Esophagus squamous epithelium (tissue), 5 donors: ENCODE measurements around the gene SALL3. TPM values are rescaled to one million over a fixed set of nuclear protein-coding genes. Genes with fewer than 3 reads are reported as not detected.

Experiments
- DNase-seq: peaks from one replicate; lab custom pipeline; 2025; lab: John Stamatoyannopoulos, UW
- H3K27ac ChIP-seq, 4 donors: fragments of 200-600 bp; sonication (generic); one replicate each; pipeline ENCODE4 v1.5.1; 2016 to 2019; ENCODE audit warnings: mild to moderate bottlenecking in 1 of 4
- H3K27me3 ChIP-seq, 4 donors: fragments of 200-600 bp; sonication (generic); 1 replicate in 3 of 4; 2 replicates in 1 of 4; pipeline versions ENCODE4 v1.5.1 to v1.6.0; 2017 to 2021; ENCODE audit warnings: antibody characterized with exemption in 1 of 4
- H3K36me3 ChIP-seq, 3 donors: fragments of 200-600 bp; sonication (generic); one replicate each; pipeline ENCODE4 v1.5.1; 2016 to 2019
- H3K4me1 ChIP-seq, 3 donors: fragments of 200-600 bp; sonication (generic); one replicate each; pipeline ENCODE4 v1.5.1; 2017 to 2019
- H3K4me3 ChIP-seq, 4 donors: fragments of 200-600 bp; sonication (generic); 1 replicate in 3 of 4; 2 replicates in 1 of 4; pipeline ENCODE4 v1.5.1; 2016 to 2019; ENCODE audit warnings: mild to moderate bottlenecking in 2 of 4, moderate library complexity in 1 of 4
- H3K9me3 ChIP-seq, 3 donors: fragments of 200-600 bp; sonication (generic); one replicate each; pipeline ENCODE4 v1.5.1; 2016 to 2019
- CTCF ChIP-seq, 6 experiments: fragments of 450-650 bp in 4 of 6; fragments of 200-600 bp in 2 of 6; sonication (generic) in 2 of 6; IDR thresholded peaks; one replicate each; pipeline ENCODE4 v1.5.1; 2016 to 2019; ENCODE audit warnings: antibody characterized with exemption in 6 of 6, mild to moderate bottlenecking in 4 of 6, moderate library complexity in 4 of 6
- POLR2A ChIP-seq, 4 donors: fragments of 450-650 bp; IDR thresholded peaks; one replicate each; pipeline ENCODE4 v1.6.1; 2017; ENCODE audit warnings: antibody characterized with exemption in 4 of 4, mild to moderate bottlenecking in 4 of 4, moderate library complexity in 3 of 4
- WGBS, 2 donors: methylation state at CpG; one replicate each; pipeline ENCODE4 v1.1.5; 2018; 5-methylcytosine and 5-hydroxymethylcytosine counted together
- intact Hi-C: fragments of 100-400 bp; cut with DNase I; formaldehyde crosslinking; loops from one replicate; pipeline ENCODE4 v1.15.0; 2022
- total RNA-seq, 4 donors: library from RNA; depleted of rRNA; stranded (reverse); fragments of >200 nt; gene quantifications; one replicate each; pipeline ENCODE4 v1.1.0, GENCODE V29; 2016
- donor health status: DM: yes; HTN: yes; CAD: no.

Gene SALL3
- total RNA-seq, 4 donors from 2014 or later = not detected

- H3K4me3 ChIP-seq = no peak overlapping the region
- H3K4me1 ChIP-seq = peaks cover 5 to 39% (median 18%) of the 10 kb centered on the region in 3 donors
- H3K27me3 ChIP-seq = peaks cover 17 to 100% (median 41%) of the 10 kb centered on the region in 4 donors
- no peaks in the 10 kb centered on the region for H3K9me3 ChIP-seq
- no peak for DNase-seq
- TF ChIP-seq CTCF (IDR thresholded peaks at IDR 0.05) (no peak), POLR2A (IDR thresholded peaks at IDR 0.05) (no peak)
- intact Hi-C loops = no loop called here
- no peaks in the 10 kb centered on the region for H3K36me3 ChIP-seq
- WGBS, 2 donors = 9 to 12% methylated on average over 14 of the region's 14 CpGs
- H3K27ac ChIP-seq = no peak overlapping the region
These were observed 2.5 kb downstream of the SALL3 start for GRCh38 chr18:78981989-78982620.

DNA sequence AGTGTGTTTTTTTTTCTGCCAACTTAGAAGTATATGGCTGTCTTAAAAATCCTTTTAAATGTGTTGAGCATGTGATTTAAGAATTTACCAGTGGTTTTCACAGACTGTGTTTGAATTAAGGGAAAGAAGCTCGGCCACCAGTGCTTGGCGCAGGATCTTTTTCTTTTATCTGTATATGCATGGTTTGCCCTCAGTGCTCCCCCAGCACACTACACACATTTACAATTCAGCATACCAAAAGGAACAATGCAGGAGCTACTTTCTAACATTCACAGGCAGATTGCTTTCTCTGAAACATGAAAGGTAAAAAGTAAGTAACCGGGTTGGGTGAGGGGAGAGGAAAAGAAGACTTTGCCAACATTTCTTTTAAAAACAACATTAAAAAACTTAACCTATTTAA lies 3.9 kb downstream of the SALL3 start:
- peaks cover 5 to 37% (median 18%) of the 10 kb centered on the region in 3 donors for H3K4me1 ChIP-seq
- H3K27me3 ChIP-seq = peaks cover 12 to 100% (median 35%) of the 10 kb centered on the region in 4 donors
- intact Hi-C loops = no loop called here

DNA sequence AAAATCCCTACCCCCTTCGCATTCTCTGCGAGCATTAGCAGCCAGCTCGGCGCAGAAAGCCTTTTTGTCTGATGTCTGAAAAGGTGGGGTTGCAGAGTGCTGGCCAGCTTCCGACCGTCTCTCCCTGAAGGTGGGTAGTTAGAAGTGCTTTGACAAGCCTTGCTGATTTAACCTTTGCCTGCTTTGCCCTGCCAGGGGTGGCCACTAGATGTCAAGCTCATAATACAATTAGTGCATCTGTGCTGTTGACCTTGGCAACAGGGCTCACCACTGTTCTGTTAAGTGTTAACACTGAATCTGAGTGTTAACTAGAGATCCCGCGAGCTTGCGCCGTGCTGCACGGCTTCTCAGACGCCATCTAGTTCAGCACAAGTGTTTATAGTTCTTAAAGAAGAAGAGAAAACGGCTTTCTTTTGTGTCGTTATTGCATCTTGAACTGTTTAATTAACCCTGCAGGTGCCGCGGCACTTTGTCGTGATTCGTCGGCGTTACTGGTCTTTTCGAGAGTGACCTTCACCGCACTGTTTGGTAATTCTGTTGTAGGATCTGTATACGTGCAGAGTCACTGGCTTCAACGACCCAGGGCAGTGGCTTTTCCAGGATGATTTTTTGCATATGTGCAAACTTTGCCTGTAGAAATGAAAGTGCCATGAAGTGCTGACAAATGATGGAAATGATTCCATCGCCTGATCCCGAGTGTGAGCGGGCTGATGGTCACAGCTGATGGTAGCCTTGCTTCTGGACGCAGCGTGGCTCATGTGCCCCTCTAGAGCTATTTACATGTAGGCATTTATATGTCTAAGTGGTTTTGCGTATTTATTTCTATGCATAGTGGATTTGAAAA lies 5.5 kb downstream of the SALL3 start:
- no peak overlapping the region for H3K27ac ChIP-seq
- H3K4me1 ChIP-seq = peaks cover 5 to 27% (median 10%) of the 10 kb centered on the region in 3 donors
- TF ChIP-seq CTCF (IDR thresholded peaks at IDR 0.05) (peak in 2 of 6 experiments; percentile 38 to 54), POLR2A (IDR thresholded peaks at IDR 0.05) (no peak)
- no peak for DNase-seq
- peak overlapping the region in 1 of 4 donors; percentile 23 for H3K4me3 ChIP-seq
- intact Hi-C loops = no loop called here
- no peaks in the 10 kb centered on the region for H3K9me3 ChIP-seq
- peaks cover 6 to 92% (median 35%) of the 10 kb centered on the region in 4 donors for H3K27me3 ChIP-seq
- no peaks in the 10 kb centered on the region for H3K36me3 ChIP-seq
- 34 to 35% methylated on average over 26 to 29 of the region's 30 CpGs for WGBS, 2 donors

More for the DNA sequence above, 3.9 kb downstream of the SALL3 start:
- TF ChIP-seq CTCF (IDR thresholded peaks at IDR 0.05) = no peak
- TF ChIP-seq POLR2A (IDR thresholded peaks at IDR 0.05) = no peak
- no peaks in the 10 kb centered on the region for H3K36me3 ChIP-seq
- WGBS, 2 donors = 44 to 49% methylated on average over 3 of the region's 3 CpGs
- no peak for DNase-seq
- H3K27ac ChIP-seq = no peak overlapping the region
- no peak overlapping the region for H3K4me3 ChIP-seq
- no peaks in the 10 kb centered on the region for H3K9me3 ChIP-seq

DNA sequence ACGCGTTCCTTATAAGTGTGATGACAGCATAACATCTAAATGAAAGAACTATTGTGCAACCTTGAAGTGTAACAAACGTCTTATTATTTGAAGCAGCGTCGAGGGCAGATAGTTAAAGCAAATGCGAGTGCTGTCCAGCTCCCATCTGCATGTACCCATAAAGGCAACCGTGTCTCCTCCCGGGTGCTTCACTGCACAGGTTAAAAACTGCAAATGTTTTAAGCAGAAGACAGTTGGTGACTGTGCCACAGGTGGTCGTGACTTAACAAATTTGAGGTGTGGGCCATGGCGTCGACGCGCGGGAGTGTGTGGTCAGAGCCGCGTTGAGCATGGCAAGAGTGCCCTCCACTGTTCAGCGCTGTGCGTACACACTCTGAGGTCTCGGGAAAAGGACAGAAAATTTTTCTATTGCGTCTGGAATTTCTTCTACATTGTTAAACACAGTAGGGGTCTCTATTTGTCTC lies 6.4 kb downstream of the SALL3 start:
- Histone ChIP-seq H3K27me3 (peaks cover 0 to 90% (median 31%) of the 10 kb centered on the region in 4 donors), H3K4me1 (peaks cover under 1 to 18% (median 1%) of the 10 kb centered on the region in 3 donors), H3K4me3 (no peak overlapping the region), H3K9me3 (no peaks in the 10 kb centered on the region), H3K36me3 (no peaks in the 10 kb centered on the region), H3K27ac (no peak overlapping the region)
- no peak for DNase-seq
- intact Hi-C loops = no loop called here
- TF ChIP-seq POLR2A (IDR thresholded peaks at IDR 0.05) (no peak), CTCF (IDR thresholded peaks at IDR 0.05) (peak in 4 of 6 experiments; percentile 11 to 55 (median 24))
- 7 to 13% methylated on average over 20 of the region's 20 CpGs for WGBS, 2 donors

DNA sequence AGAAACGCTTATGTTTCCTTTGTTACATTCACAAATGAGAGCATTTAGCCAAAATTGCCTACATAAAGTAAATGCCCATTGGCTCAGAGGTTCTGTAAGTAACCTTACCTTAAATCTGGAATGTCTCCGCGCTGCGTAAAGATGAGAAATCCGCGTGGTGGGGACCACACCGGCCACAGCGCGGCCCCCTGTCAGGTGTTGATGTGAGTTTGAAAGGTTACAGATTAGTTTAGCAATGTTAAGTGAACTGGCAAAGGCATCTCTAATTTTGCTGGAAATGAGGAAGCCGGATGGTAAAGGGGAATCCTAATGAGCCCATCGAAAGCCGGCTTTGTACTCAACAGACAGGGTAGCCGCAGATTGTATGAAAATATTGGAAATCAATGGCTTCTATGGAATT lies 11.8 kb downstream of the SALL3 start:
- TF ChIP-seq CTCF (IDR thresholded peaks at IDR 0.05) (no peak), POLR2A (IDR thresholded peaks at IDR 0.05) (no peak)

More for the DNA sequence above, 11.8 kb downstream of the SALL3 start:
- H3K9me3 ChIP-seq = no peaks in the 10 kb centered on the region
- DNase-seq = no peak
- intact Hi-C loops = no loop called here
- H3K36me3 ChIP-seq = no peaks in the 10 kb centered on the region
- no peaks in the 10 kb centered on the region for H3K4me1 ChIP-seq
- H3K27me3 ChIP-seq = peaks cover 0 to 50% (median under 1%) of the 10 kb centered on the region in 4 donors
- H3K27ac ChIP-seq = no peak overlapping the region
- 72 to 86% methylated on average over 13 of the region's 13 CpGs for WGBS, 2 donors
- H3K4me3 ChIP-seq = no peak overlapping the region
